Tibial artery (tissue), 4 donors: ENCODE measurements around the gene SMURF1.

Source experiments
- DNase-seq, 2 donors: peaks; one replicate each; pipeline ENCODE4 v3.0.0-alpha.2; 2019
- H3K27ac ChIP-seq, 2 donors: fragments of 200-600 bp; sonication (generic) in 1 of 2; 1 replicate in 1 of 2; 2 replicates in 1 of 2; pipeline ENCODE4 v1.5.1; 2018 to 2019; ENCODE audit warnings: mild to moderate bottlenecking in 1 of 2
- H3K27me3 ChIP-seq, 2 donors: fragments of 200-600 bp; sonication (generic) in 1 of 2; one replicate each; pipeline versions ENCODE4 v1.5.1 to v1.6.0; 2016 to 2019
- H3K36me3 ChIP-seq, 3 donors: fragments of 200-600 bp; sonication (generic) in 2 of 3; one replicate each; pipeline ENCODE4 v1.5.1; 2016 to 2019; ENCODE audit warnings: mild to moderate bottlenecking in 2 of 3
- H3K4me1 ChIP-seq, 4 donors: fragments of 200-600 bp; sonication (generic) in 2 of 4; 1 replicate in 3 of 4; 2 replicates in 1 of 4; pipeline ENCODE4 v1.5.1; 2016 to 2019
- H3K4me3 ChIP-seq, 2 donors: fragments of 200-600 bp; sonication (generic) in 1 of 2; 1 replicate in 1 of 2; 2 replicates in 1 of 2; pipeline ENCODE4 v1.5.1; 2018 to 2019; ENCODE audit warnings: mild to moderate bottlenecking in 2 of 2
- H3K9me3 ChIP-seq, 3 donors: fragments of 200-600 bp; sonication (generic) in 1 of 3; one replicate each; pipeline ENCODE4 v1.5.1; 2016 to 2019
- CTCF ChIP-seq, 2 experiments: fragments of 200-600 bp in 1 of 2; fragments of 450-650 bp in 1 of 2; IDR thresholded peaks; one replicate each; pipeline ENCODE4 v1.5.1; 2017 to 2019; ENCODE audit warnings: antibody characterized with exemption in 2 of 2, mild to moderate bottlenecking in 1 of 2, moderate library complexity in 1 of 2
- intact Hi-C: fragments of 100-400 bp; cut with DNase I; formaldehyde crosslinking; loops from one replicate; pipeline ENCODE4 v1.15.0; 2023; ENCODE audit warnings: low total_unique reads

SMURF1 gene

GRCh38 chr7:99124236-99124635 is 19.7 kb downstream of the SMURF1 start:
- Histone ChIP-seq H3K4me3 (no peak overlapping the region), H3K36me3 (no peaks in the 10 kb centered on the region), H3K9me3 (no peaks in the 10 kb centered on the region), H3K27ac (peak overlapping the region; percentile 79 to 83), H3K4me1 (peaks cover 0 to 100% (median 68%) of the 10 kb centered on the region in 4 donors), H3K27me3 (no peaks in the 10 kb centered on the region)
- intact Hi-C loops: no loop called here
- DNase-seq: no peak
- no peak for TF ChIP-seq CTCF (IDR thresholded peaks at IDR 0.05)

DNA sequence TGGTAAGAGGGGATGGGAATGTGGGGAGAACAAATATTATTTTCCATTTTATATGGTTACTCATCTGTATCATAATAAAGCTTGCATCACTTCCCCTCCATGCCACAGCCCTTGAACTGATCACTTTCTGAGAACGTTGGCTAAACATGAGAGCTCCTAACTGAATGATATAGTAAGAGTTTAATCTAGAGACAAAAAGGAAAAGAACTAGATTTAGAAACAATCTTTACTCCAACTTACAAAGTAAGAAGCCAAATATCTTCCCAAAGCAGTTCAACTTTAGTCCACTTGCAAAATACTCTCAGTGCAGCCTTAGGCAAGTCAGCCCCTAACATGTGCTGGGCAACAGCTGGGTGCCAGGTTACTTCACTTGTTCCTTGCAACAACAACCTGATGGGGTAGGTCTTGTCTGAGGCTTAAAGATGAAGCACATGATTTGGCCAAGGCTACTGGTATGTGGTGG is 20.3 kb downstream of the SMURF1 start:
- no peaks in the 10 kb centered on the region for H3K36me3 ChIP-seq
- peak in 1 of 2 experiments; percentile 16 for TF ChIP-seq CTCF (IDR thresholded peaks at IDR 0.05)
- intact Hi-C loops: no loop called here
- peaks cover 0 to 100% (median 69%) of the 10 kb centered on the region in 4 donors for H3K4me1 ChIP-seq
- H3K27me3 ChIP-seq: no peaks in the 10 kb centered on the region
- no peak overlapping the region for H3K4me3 ChIP-seq
- DNase-seq: peak; percentile 74 to 83
- peak overlapping the region; percentile 79 to 83 for H3K27ac ChIP-seq
- H3K9me3 ChIP-seq: no peaks in the 10 kb centered on the region

DNA sequence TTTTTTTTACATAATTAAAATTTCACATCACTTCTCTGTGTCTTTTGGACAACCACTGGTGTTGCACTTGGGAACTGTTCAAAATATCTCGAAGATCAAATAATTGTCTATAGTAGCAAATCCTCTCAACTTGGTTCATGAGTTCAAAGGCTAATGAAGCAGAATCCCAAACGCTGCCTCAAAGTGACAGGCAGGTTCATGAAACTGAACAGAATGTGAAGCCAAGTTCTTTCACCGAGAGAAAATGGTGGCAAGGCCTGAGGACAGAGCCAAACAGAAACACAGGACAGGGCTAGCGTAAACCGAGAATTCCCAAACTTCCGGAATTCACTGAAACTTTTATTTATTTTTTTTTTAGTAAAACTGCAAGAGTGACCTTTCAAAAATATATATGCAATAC is 21.1 kb downstream of the SMURF1 start:
- H3K9me3 ChIP-seq: no peaks in the 10 kb centered on the region
- peaks cover 0 to 100% (median 64%) of the 10 kb centered on the region in 4 donors for H3K4me1 ChIP-seq
- no peaks in the 10 kb centered on the region for H3K27me3 ChIP-seq
- no peak overlapping the region for H3K4me3 ChIP-seq
- H3K27ac ChIP-seq: peak overlapping the region; percentile 79 to 83
- no peaks in the 10 kb centered on the region for H3K36me3 ChIP-seq
- intact Hi-C loops: no loop called here
- DNase-seq: no peak
- TF ChIP-seq CTCF (IDR thresholded peaks at IDR 0.05): no peak

GRCh38 chr7:99121496-99122021 is 22.3 kb downstream of the SMURF1 start:
- Histone ChIP-seq H3K9me3 (no peaks in the 10 kb centered on the region), H3K27me3 (no peaks in the 10 kb centered on the region), H3K4me3 (peak overlapping the region; percentile 12 to 28), H3K36me3 (no peaks in the 10 kb centered on the region), H3K4me1 (peaks cover 0 to 90% (median 54%) of the 10 kb centered on the region in 4 donors), H3K27ac (peak overlapping the region; percentile 80 to 83)
- peak; percentile 59 to 75 for DNase-seq
- intact Hi-C loops: no loop called here
- no peak for TF ChIP-seq CTCF (IDR thresholded peaks at IDR 0.05)

- Histone ChIP-seq H3K4me1 (peaks cover 0 to 90% (median 51%) of the 10 kb centered on the region in 4 donors), H3K27ac (peak overlapping the region; percentile 80 to 83), H3K4me3 (peak overlapping the region; percentile 12 to 28), H3K36me3 (no peaks in the 10 kb centered on the region), H3K27me3 (no peaks in the 10 kb centered on the region), H3K9me3 (no peaks in the 10 kb centered on the region)
- no peak for TF ChIP-seq CTCF (IDR thresholded peaks at IDR 0.05)
- DNase-seq: no peak
- intact Hi-C loops: no loop called here
Measured at GRCh38 chr7:99120916-99121315, 23.0 kb downstream of the SMURF1 start.
